Heart left ventricle (tissue), 16 donors: ENCODE measurements around the gene KLHL6. TPM values are rescaled to one million over a fixed set of nuclear protein-coding genes. Genes with fewer than 3 reads are reported as not detected.
A peak's percentile ranks its signal among the peaks of the same experiment; 100 is the strongest.
"Not testable (repeated sequence)": the region's sequence is repeated elsewhere in the genome, so short reads cannot be mapped to it uniquely, and the experiment has no call there.

Source experiments
- ATAC-seq, 4 donors: fragments of 200-7000 bp; cut with Tn5 transposase; one replicate each; pipeline ENCODE4 v1.9.1; 2020 to 2022; ENCODE audit warnings: moderate library complexity in 4 of 4, mild to moderate bottlenecking in 3 of 4, moderate number of reproducible peaks in 1 of 4
- DNase-seq, 5 donors: peaks; one replicate each; pipeline ENCODE4 v3.0.0-alpha.2; 2020
- H3K27ac ChIP-seq, 12 donors: fragments of 200-600 bp; sonication (generic) in 4 of 12; one replicate each; pipeline versions ENCODE4 v1.5.0 to v1.8.0; 2016 to 2022; ENCODE audit warnings: mild to moderate bottlenecking in 2 of 12
- H3K27me3 ChIP-seq, 9 donors: fragments of 200-600 bp; sonication (generic) in 2 of 9; one replicate each; pipeline versions ENCODE4 v1.5.1 to v1.8.0; 2016 to 2022; ENCODE audit warnings: mild to moderate bottlenecking in 3 of 9
- H3K36me3 ChIP-seq, 9 donors: fragments of 200-600 bp; sonication (generic) in 2 of 9; one replicate each; pipeline versions ENCODE4 v1.5.0 to v1.8.0; 2018 to 2022; ENCODE audit warnings: mild to moderate bottlenecking in 2 of 9
- H3K4me1 ChIP-seq, 12 donors: fragments of 200-600 bp; sonication (generic) in 4 of 12; one replicate each; pipeline versions ENCODE4 v1.5.0 to v1.8.0; 2016 to 2022; ENCODE audit warnings: mild to moderate bottlenecking in 3 of 12
- H3K4me3 ChIP-seq, 12 donors: fragments of 200-600 bp; sonication (generic) in 4 of 12; one replicate each; pipeline versions ENCODE4 v1.5.0 to v1.8.0; 2017 to 2022; ENCODE audit warnings: mild to moderate bottlenecking in 9 of 12, moderate library complexity in 4 of 12
- H3K9me3 ChIP-seq, 12 donors: fragments of 200-600 bp; sonication (generic) in 4 of 12; one replicate each; pipeline versions ENCODE4 v1.5.0 to v1.8.0; 2016 to 2022; ENCODE audit warnings: mild to moderate bottlenecking in 1 of 12
- POLR2A ChIP-seq, 2 donors: fragments of 450-650 bp; IDR thresholded peaks; one replicate each; pipeline ENCODE4 v1.6.1; 2017; ENCODE audit warnings: antibody characterized with exemption in 2 of 2, mild to moderate bottlenecking in 2 of 2, moderate library complexity in 2 of 2
- WGBS, 4 donors: extraction: QIAGEN DNeasy Blood & Tissue Kit in 2 of 4; methylation state at CpG; one replicate each; pipeline versions ENCODE4 v1.1.5 to v1.1.7; 2013 to 2018; 5-methylcytosine and 5-hydroxymethylcytosine counted together
- intact Hi-C, 10 donors: fragments of 100-400 bp; cut with DNase I; formaldehyde crosslinking; loops; one replicate each; pipeline versions ENCODE4 v1.11.1 to v1.14.2; 2022
- polyA plus RNA-seq, 2 donors: library from polyadenylated mRNA; stranded (reverse); fragments of 200-250 nt; gene quantifications; one replicate each; pipeline ENCODE4 v1.2.3, GENCODE V29; 2013
- total RNA-seq, 9 donors: library from RNA; depleted of rRNA in 2 of 9; stranded (reverse); fragments of >200 nt in 2 of 9; fragmentation: NEBNext Ultra II Directional in 3 of 9; extraction: Animal tissue kit (Norgen Biotek cat#: 25700) in 3 of 9; gene quantifications; one replicate each; pipeline versions ENCODE4 v1.1.0 to v1.2.4, GENCODE V29; 2016 to 2023
- TF ChIP-seq, protein P1 (sequence below), 12 donors: fragments of 200-600 bp; sonication (generic) in 4 of 12; IDR thresholded peaks; one replicate each; pipeline versions ENCODE4 v1.5.0 to v1.8.0; 2018 to 2022; ENCODE audit warnings: antibody characterized with exemption in 12 of 12, mild to moderate bottlenecking in 5 of 12
- donor health status: ischemic (EF 13 %, LVEDD 7.1; RV severe dilation, severe dysfunction).
- donor health status: healthy with polysubstance abuse.
- donor health status: DM: no; HTN: yes; CAD: no.
- donor health status: DM: no; HTN: no; CAD: no.
- donor health status: ischemic (EF 25% LVEDD 6.9; RV normal size, moderate dysfunction).
- donor health status: ischemic (EF 25% LVEDD 5.7; RV mildly dilated, moderate dysfunction).
- donor health status: healthy.
- donor health status: DM: yes; HTN: yes; CAD: no.
- donor health status: ischemic (EF 35%, LVEDD 5.7; RV mildly dilated, moderate dysfunction).
- donor health status: nonischemic (EF 11% LVEDD 7.7; RV severe dilation, severe dysfunction).
- donor health status: DM: yes; HTN: yes; CAD: no.
- donor health status: PGD.
- donor health status: ischemic (EF 29% LVEDD 5.4; RV normal size, mild dysfunction).
- donor health status: nonischemic (EF 23%, LVEDD 6.1; RV moderate dilation, normal function).

Gene KLHL6
- total and polyA plus RNA-seq, 11 donors = 0.46 to 8.1 (median 0.83) TPM

DNA sequence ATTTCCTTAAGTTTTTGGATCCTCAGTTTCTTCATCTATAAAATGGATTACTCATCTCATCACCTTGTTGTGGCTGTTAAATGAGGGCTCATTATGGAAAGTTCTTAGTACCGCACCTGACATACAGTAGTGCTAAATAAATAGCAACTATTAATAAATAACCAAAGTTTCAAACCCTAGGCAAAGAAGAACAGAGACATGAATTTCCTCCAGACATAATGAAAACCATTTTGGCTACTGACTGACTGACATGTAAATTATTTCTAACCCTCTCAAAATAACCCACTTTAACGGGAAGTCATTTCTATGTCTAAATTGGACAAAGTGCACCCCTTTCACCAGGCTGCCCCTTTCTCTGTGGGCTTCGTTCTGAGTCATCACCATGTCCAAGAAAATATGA is 17.4 kb upstream of the KLHL6 start:
- intact Hi-C loops = no loop called here
- no peaks in the 10 kb centered on the region for H3K36me3 ChIP-seq
- H3K27ac ChIP-seq = no peak overlapping the region
- WGBS, 4 donors = 91 to 100% (median 93%) methylated on average over 3 of the region's 3 CpGs
- no peak overlapping the region for H3K4me3 ChIP-seq
- no peaks in the 10 kb centered on the region for H3K9me3 ChIP-seq
- H3K27me3 ChIP-seq = no peaks in the 10 kb centered on the region
- peaks cover 0 to 10% (median 0%) of the 10 kb centered on the region in 12 donors for H3K4me1 ChIP-seq
- TF ChIP-seq, protein P1, sequence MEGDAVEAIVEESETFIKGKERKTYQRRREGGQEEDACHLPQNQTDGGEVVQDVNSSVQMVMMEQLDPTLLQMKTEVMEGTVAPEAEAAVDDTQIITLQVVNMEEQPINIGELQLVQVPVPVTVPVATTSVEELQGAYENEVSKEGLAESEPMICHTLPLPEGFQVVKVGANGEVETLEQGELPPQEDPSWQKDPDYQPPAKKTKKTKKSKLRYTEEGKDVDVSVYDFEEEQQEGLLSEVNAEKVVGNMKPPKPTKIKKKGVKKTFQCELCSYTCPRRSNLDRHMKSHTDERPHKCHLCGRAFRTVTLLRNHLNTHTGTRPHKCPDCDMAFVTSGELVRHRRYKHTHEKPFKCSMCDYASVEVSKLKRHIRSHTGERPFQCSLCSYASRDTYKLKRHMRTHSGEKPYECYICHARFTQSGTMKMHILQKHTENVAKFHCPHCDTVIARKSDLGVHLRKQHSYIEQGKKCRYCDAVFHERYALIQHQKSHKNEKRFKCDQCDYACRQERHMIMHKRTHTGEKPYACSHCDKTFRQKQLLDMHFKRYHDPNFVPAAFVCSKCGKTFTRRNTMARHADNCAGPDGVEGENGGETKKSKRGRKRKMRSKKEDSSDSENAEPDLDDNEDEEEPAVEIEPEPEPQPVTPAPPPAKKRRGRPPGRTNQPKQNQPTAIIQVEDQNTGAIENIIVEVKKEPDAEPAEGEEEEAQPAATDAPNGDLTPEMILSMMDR (IDR thresholded peaks at IDR 0.05) = no peak
- TF ChIP-seq POLR2A (IDR thresholded peaks at IDR 0.05) = no peak
- ATAC-seq (no peak), DNase-seq (no peak)

DNA sequence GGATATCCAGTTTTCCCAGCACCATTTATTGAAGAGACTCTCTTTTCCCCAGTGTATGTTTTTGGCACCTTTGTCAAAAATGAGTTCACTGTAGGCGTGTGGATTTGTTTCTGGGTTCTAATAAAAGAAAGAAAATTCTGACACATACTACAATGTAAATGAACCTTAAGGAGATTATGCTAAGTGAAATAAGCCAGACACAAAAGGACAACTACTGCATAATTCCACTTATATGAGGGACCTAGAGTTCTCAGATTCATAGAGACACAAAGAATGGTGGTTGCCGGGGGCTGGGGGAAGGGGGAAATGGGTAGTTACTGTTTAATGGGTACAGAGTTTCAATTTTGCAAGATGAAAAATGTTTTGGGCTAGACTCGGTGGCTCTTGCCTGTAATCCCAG is 14.7 kb upstream of the KLHL6 start:
- DNase-seq, H3K4me1 ChIP-seq, H3K27ac ChIP-seq, H3K36me3 ChIP-seq, ATAC-seq, intact Hi-C loops, H3K27me3 ChIP-seq, H3K4me3 ChIP-seq, H3K9me3 ChIP-seq: not testable (repeated sequence)
- 87 to 94% (median 91%) methylated on average over 3 of the region's 3 CpGs for WGBS, 4 donors

DNA sequence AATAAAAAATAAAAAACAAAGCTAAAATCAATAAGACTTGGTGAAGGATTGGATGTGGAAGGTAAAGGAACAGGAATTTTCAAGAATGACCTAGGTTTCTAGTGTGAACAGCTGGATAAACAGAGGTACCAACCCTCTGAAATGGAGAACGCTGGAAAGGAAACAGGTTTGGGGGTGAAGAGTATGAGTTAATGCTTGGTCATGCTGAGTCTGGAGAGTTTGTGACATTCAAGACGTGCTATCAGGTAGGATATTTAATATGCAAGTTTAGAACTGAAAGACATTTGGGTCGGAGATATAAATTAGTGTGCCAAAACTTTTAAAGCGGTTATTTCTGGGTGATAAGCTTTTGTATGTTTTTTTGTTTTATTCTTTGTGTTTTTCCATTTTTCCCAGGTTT is 11.4 kb upstream of the KLHL6 start:
- intact Hi-C loops = no loop called here
- Histone ChIP-seq H3K4me1 (peaks cover 0 to 25% (median 9%) of the 10 kb centered on the region in 12 donors), H3K9me3 (peaks cover 0 to 4% (median 0%) of the 10 kb centered on the region in 12 donors), H3K4me3 (no peak overlapping the region), H3K27me3 (no peaks in the 10 kb centered on the region), H3K27ac (no peak overlapping the region), H3K36me3 (no peaks in the 10 kb centered on the region)
- ATAC-seq = no peak
- WGBS, 4 donors = 91 to 93% (median 92%) methylated on average over 4 of the region's 4 CpGs
- no peak for DNase-seq
- TF ChIP-seq POLR2A (IDR thresholded peaks at IDR 0.05) = no peak

DNA sequence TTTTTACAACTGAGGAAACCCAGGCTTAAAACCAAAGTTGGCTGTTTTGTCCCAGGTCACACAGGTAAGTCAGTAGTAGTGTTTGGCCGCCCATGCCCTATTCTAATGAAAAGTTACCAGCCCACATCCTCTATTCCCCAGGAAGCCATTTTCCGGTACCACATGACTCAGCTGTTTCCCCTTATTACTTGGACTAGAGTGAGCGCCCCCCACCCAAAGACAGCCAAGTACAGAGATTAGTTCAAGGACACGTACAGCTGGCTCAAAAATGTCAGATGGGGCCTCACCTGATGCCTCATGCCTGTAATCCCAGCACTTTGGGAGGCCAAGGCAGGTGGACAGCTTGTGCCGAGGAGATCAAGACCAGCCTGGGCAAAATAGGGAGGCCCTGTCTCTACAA is 8.5 kb upstream of the KLHL6 start:
- intact Hi-C loops = loop anchor here in 3 of 10 donors (5.0 kb wide), 2 partner anchors 87 to 97 kb away; no protein-coding TSS in a partner anchor
- Histone ChIP-seq H3K4me1 (peaks cover 0 to 25% (median 9%) of the 10 kb centered on the region in 12 donors), H3K27me3 (no peaks in the 10 kb centered on the region), H3K27ac (peak overlapping the region in 2 of 12 donors; percentile 8 to 42), H3K9me3 (peaks cover 0 to 4% (median 0%) of the 10 kb centered on the region in 12 donors), H3K4me3 (no peak overlapping the region), H3K36me3 (no peaks in the 10 kb centered on the region)
- no peak for DNase-seq
- WGBS, 4 donors = 74 to 78% (median 77%) methylated on average over 5 of the region's 5 CpGs
- TF ChIP-seq, protein P1 (IDR thresholded peaks at IDR 0.05) = no peak
- no peak for TF ChIP-seq POLR2A (IDR thresholded peaks at IDR 0.05)
- no peak for ATAC-seq

DNA sequence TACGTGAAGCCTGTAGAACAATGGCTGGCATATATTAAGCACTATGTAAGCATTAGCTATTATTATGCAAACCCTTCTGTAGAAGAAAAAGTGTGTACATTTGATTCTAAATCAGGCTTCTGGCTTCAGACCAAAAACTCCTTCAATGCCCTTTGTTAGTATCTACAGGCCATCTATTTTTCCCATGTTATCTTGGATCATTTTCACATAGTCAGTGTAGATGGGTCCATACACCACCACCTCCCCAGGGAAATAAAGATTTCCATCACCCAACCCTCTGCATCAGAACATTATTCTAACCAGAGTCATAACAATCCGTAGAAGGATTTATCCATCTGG is 8.0 kb upstream of the KLHL6 start:
- Histone ChIP-seq H3K9me3 (peaks cover 0 to 4% (median 0%) of the 10 kb centered on the region in 12 donors), H3K27me3 (no peaks in the 10 kb centered on the region), H3K4me1 (peaks cover 0 to 25% (median 9%) of the 10 kb centered on the region in 12 donors), H3K4me3 (no peak overlapping the region), H3K27ac (peak overlapping the region in 3 of 12 donors; percentile 1 to 42 (median 22)), H3K36me3 (no peaks in the 10 kb centered on the region)
- intact Hi-C loops = loop anchor here in 3 of 10 donors (5.0 kb wide), 2 partner anchors 86 to 96 kb away; no protein-coding TSS in a partner anchor
- TF ChIP-seq, protein P1 (IDR thresholded peaks at IDR 0.05) = no peak
- TF ChIP-seq POLR2A (IDR thresholded peaks at IDR 0.05) = no peak
- no peak for ATAC-seq
- 52 to 70% (median 61%) methylated on average over 2 of the region's 2 CpGs for WGBS, 4 donors
- DNase-seq = no peak
